Measurements from ENCODE around the gene EFEMP2.

EFEMP2 gene

DNA sequence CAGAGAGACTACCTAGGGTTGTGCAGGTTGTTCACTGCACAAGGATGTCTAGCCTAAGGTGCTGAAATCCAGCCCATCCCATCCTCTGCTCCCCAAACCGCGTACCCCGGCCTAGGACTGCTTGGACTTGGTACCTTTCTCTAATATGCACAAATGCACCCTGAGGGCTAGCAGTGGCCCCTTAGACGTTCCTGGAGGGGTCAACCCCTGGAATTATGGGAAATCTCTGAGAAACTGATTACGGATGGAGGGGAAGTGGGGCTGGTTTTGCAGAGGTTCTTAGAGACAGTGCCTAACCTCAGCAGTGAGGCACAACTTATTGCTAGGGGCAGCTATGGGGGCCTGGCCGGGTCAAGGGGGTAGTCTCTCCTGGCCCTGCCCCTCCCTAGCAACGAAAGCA lies 43.8 kb upstream of the EFEMP2 start:
- Histone ChIP-seq H3K79me2 (ENCODE audit: control insufficient read depth, insufficient read depth, low read length, unreplicated experiment) (peaks cover 49% of the 10 kb centered on the region), H2AFZ (ENCODE audit: low read length, unreplicated experiment) (no peak overlapping the region), H3K27ac (ENCODE audit: low read depth, low read length) (peak overlapping the region; percentile 91), H3K4me1 (ENCODE audit: control insufficient read depth, insufficient read depth, low read length, unreplicated experiment) (peaks cover 75% of the 10 kb centered on the region), H3K4me3 (ENCODE audit: low read depth, low read length) (peak overlapping the region; percentile 97), H3K36me3 (ENCODE audit: insufficient read depth, low read length) (peaks cover 6% of the 10 kb centered on the region; the same call in 1 of the 2 replicates), H3K27me3 (ENCODE audit: insufficient read depth, low read length) (no peaks in the 10 kb centered on the region)

DNA sequence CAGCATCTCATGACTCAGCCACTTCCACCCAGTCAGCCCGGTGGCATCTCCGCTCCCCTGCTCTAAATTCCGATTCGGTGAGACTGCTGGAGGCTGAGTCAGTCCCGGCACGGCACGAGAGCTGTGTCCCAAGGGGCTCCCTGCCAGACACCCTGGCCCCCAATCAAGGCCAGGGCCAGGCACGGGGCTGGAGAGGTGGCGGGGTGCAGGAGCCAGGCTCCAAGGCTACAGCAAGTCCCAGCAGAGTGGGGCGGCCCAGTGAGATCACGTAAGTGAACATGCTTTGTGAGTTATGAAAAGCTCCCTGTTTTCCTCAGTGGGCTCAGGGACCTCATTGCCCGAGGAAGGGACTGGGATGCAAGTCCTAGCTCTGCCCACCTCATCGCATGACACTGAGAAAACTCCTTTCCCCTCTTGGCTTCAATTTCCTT lies 43.2 kb upstream of the EFEMP2 start:
- H3K4me1 ChIP-seq (ENCODE audit: control insufficient read depth, insufficient read depth, low read length, unreplicated experiment): peaks cover 75% of the 10 kb centered on the region
- peak overlapping the region; percentile 91 for H3K27ac ChIP-seq (ENCODE audit: low read depth, low read length)
- peaks cover 5% of the 10 kb centered on the region; the same call in 1 of the 2 replicates for H3K36me3 ChIP-seq (ENCODE audit: insufficient read depth, low read length)
- H3K79me2 ChIP-seq (ENCODE audit: control insufficient read depth, insufficient read depth, low read length, unreplicated experiment): peaks cover 44% of the 10 kb centered on the region
- H3K27me3 ChIP-seq (ENCODE audit: insufficient read depth, low read length): no peaks in the 10 kb centered on the region
- no peak overlapping the region for H2AFZ ChIP-seq (ENCODE audit: low read length, unreplicated experiment)
- peak overlapping the region; percentile 97 for H3K4me3 ChIP-seq (ENCODE audit: low read depth, low read length)

DNA sequence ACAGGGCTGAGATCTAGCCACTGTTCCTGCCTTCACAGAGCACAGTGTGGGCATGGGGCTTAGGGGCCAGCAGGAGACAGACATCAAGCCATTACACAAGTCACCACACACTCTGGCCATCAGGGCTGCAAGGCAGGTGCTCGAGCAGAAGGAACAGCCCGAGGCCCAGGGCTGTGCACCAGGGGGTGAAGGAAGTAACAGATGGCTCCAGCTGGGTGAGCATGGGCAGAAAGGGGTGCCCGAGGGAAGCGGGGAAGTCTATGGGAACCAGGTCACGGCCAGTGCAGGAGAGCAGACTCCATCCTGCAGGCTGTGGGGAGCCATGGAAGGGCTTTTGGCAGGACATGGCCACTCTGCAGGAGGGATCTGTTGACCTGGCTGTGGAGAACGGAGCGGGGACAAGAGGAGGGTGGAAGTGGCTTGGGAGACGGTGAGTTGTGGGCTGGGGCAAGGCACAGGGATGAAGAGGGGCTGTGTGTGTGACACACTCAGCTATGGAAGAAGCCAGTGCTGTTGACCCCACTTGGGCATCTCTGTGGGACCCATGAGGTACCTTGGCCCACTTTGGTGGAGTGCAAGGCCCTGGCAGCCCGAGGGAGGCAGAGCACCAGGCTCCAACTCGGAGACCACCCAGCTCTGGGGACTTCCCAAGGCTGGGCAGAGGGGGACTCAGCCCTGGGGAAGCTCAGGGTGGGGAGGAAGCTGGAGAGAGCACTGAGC lies 42.7 kb upstream of the EFEMP2 start:
- no peak overlapping the region for H2AFZ ChIP-seq (ENCODE audit: low read length, unreplicated experiment)
- H3K27me3 ChIP-seq (ENCODE audit: insufficient read depth, low read length): no peaks in the 10 kb centered on the region
- peaks cover 2% of the 10 kb centered on the region; the same call in 1 of the 2 replicates for H3K36me3 ChIP-seq (ENCODE audit: insufficient read depth, low read length)
- H3K4me3 ChIP-seq (ENCODE audit: low read depth, low read length): peak overlapping the region; percentile 2; the same call in 1 of the 2 replicates
- peaks cover 76% of the 10 kb centered on the region for H3K4me1 ChIP-seq (ENCODE audit: control insufficient read depth, insufficient read depth, low read length, unreplicated experiment)
- peak overlapping the region; percentile 91 for H3K27ac ChIP-seq (ENCODE audit: low read depth, low read length)
- peaks cover 38% of the 10 kb centered on the region for H3K79me2 ChIP-seq (ENCODE audit: control insufficient read depth, insufficient read depth, low read length, unreplicated experiment)

DNA sequence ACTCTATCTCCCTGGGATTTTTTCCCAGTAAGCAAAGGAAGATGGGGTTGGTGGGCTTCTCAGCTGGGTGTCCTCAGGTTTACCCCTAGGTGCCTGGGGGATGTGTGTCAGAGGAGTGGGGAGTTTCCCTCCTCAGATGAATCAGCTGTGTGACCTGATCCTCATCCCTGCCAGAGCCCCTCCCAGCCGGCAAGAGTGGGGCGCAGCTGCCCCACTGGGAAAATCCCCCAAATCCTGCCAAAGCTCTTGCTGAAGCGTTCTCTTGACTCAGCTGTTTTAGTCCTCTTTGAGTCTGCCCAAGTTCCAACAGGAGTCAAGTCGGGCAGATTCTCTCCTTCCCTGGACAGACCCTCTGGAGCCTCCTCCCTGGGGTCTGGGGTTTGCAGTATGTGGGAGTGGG lies 40.2 kb upstream of the EFEMP2 start:
- Histone ChIP-seq H3K4me3 (ENCODE audit: low read depth, low read length) (no peak overlapping the region), H3K4me1 (ENCODE audit: control insufficient read depth, insufficient read depth, low read length, unreplicated experiment) (peaks cover 78% of the 10 kb centered on the region), H3K36me3 (ENCODE audit: insufficient read depth, low read length) (peaks cover 2% of the 10 kb centered on the region; the same call in 1 of the 2 replicates), H3K27ac (ENCODE audit: low read depth, low read length) (peak overlapping the region; percentile 91), H3K79me2 (ENCODE audit: control insufficient read depth, insufficient read depth, low read length, unreplicated experiment) (peaks cover 20% of the 10 kb centered on the region), H2AFZ (ENCODE audit: low read length, unreplicated experiment) (no peak overlapping the region), H3K27me3 (ENCODE audit: insufficient read depth, low read length) (no peaks in the 10 kb centered on the region)

DNA sequence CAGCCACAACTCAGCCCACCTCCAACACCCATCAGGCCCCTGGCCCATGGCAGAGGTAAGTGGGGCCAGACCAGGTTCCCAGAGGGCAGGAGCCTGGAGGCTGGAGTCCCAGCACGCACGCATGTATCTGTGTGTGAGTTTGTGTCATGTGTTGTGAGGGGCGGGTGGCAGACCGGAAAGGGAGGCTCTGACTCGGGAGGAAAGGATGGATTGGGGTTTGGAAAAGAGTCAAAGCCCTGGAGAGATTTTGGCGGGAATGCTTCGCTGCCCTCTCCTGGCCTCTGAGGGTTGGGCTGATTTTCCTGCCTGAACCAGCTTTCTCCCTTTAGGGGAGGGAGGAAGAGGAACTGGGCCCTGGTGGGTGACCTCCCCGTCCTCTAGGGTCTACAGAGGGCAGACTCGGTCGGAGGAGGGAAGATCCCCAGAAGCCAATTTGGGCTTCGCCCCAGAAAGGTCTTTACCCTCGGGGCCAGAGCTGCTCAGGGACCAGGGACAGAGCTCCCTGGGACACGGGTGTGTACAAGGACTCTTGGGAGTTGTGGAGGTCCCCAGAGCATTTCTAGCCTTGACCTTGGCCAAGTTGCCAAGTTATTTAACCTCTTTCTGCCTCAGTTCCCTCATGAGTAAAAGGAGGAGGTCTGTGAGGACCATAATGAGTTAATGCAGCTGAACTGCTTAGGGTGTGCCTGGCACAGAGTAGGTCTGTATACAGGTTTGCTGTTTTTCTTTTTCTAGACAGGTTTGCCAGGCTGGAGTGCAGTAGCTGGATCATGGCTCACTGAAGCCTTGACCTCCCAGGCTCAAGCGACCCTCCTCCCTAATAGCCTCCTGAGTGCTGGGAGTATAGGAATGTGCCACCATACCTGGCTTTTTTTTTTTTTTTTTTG lies 39.3 kb upstream of the EFEMP2 start:
- Histone ChIP-seq H3K27ac (ENCODE audit: low read depth, low read length) (peak overlapping the region; percentile 91), H3K27me3 (ENCODE audit: insufficient read depth, low read length) (no peaks in the 10 kb centered on the region), H3K79me2 (ENCODE audit: control insufficient read depth, insufficient read depth, low read length, unreplicated experiment) (peaks cover 11% of the 10 kb centered on the region), H2AFZ (ENCODE audit: low read length, unreplicated experiment) (no peak overlapping the region), H3K4me3 (ENCODE audit: low read depth, low read length) (peak overlapping the region; percentile 27; the same call in 1 of the 2 replicates), H3K4me1 (ENCODE audit: control insufficient read depth, insufficient read depth, low read length, unreplicated experiment) (peaks cover 74% of the 10 kb centered on the region), H3K36me3 (ENCODE audit: insufficient read depth, low read length) (no peaks in the 10 kb centered on the region)

DNA sequence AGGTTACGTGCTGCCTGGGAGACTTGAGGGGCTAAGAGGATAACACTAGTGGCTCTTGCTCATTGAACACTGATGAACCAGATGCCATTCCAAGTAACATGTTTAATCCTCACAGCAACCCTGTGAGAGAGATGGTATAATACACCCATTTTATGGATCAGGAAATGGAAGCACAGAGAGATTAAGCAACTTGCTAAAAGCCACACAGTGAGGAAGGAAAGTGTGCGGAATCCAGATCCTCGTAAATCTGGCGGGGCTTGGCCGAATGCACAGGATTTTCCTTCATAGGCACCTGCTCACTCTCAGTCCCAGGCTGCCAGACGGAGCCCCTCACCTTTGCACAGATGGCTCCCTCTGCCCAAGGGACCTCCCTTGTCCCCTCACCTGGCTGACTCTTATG lies 35.3 kb upstream of the EFEMP2 start:
- Histone ChIP-seq H3K4me1 (ENCODE audit: control insufficient read depth, insufficient read depth, low read length, unreplicated experiment) (peaks cover 53% of the 10 kb centered on the region), H3K36me3 (ENCODE audit: insufficient read depth, low read length) (no peaks in the 10 kb centered on the region), H2AFZ (ENCODE audit: low read length, unreplicated experiment) (no peak overlapping the region), H3K4me3 (ENCODE audit: low read depth, low read length) (no peak overlapping the region), H3K27me3 (ENCODE audit: insufficient read depth, low read length) (no peaks in the 10 kb centered on the region), H3K79me2 (ENCODE audit: control insufficient read depth, insufficient read depth, low read length, unreplicated experiment) (no peaks in the 10 kb centered on the region), H3K27ac (ENCODE audit: low read depth, low read length) (no peak overlapping the region)

DNA sequence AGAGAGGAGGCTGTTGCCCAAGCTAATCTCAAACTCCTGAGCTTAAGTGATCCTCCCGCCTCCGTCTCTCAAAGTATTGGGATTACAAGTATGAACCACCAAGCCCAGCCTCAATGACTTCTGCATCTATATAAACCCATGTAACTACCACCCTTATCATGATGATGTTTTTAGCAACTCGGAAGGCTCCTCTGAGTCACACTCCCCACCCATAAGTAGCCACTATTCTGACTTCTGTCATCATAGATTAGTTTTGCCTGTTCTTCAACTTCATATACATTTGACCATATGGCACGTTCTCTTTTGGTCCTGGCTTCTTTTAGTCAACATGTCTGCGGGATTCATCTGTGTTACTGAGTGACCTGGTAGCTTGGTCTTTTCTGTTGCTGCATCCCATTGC lies 34.0 kb upstream of the EFEMP2 start:
- Histone ChIP-seq H3K27me3 (ENCODE audit: insufficient read depth, low read length) (no peaks in the 10 kb centered on the region), H3K36me3 (ENCODE audit: insufficient read depth, low read length) (no peaks in the 10 kb centered on the region), H2AFZ (ENCODE audit: low read length, unreplicated experiment) (no peak overlapping the region), H3K4me3 (ENCODE audit: low read depth, low read length) (no peak overlapping the region), H3K27ac (ENCODE audit: low read depth, low read length) (peak overlapping the region; percentile 23; the same call in 1 of the 2 replicates), H3K79me2 (ENCODE audit: control insufficient read depth, insufficient read depth, low read length, unreplicated experiment) (peaks cover 3% of the 10 kb centered on the region), H3K4me1 (ENCODE audit: control insufficient read depth, insufficient read depth, low read length, unreplicated experiment) (peaks cover 53% of the 10 kb centered on the region)

DNA sequence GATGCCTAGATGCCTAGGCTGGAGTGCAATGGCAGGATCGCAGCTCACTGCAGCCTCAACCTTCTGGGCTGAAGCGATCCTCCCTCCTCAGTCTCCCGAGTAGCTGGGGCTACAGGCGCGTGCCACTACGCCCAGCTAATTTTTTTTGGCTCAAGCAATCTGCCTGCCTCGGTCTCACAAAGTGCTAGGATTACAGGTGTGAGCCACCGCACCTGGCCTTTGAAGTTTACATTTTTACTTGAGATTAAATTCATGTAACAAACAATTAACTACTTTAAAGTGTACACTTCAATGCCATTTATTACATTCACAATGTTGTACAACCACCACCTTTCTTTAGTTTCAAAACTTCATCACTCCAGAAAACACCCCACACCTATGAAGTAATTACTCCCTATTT lies 31.1 kb upstream of the EFEMP2 start:
- Histone ChIP-seq H2AFZ (ENCODE audit: low read length, unreplicated experiment) (no peak overlapping the region), H3K36me3 (ENCODE audit: insufficient read depth, low read length) (peaks cover 4% of the 10 kb centered on the region; the same call in 1 of the 2 replicates), H3K27ac (ENCODE audit: low read depth, low read length) (peak overlapping the region; percentile 91), H3K27me3 (ENCODE audit: insufficient read depth, low read length) (no peaks in the 10 kb centered on the region), H3K4me3 (ENCODE audit: low read depth, low read length) (peak overlapping the region; percentile 43; the same call in 1 of the 2 replicates), H3K79me2 (ENCODE audit: control insufficient read depth, insufficient read depth, low read length, unreplicated experiment) (peaks cover 25% of the 10 kb centered on the region), H3K4me1 (ENCODE audit: control insufficient read depth, insufficient read depth, low read length, unreplicated experiment) (peaks cover 45% of the 10 kb centered on the region)

DNA sequence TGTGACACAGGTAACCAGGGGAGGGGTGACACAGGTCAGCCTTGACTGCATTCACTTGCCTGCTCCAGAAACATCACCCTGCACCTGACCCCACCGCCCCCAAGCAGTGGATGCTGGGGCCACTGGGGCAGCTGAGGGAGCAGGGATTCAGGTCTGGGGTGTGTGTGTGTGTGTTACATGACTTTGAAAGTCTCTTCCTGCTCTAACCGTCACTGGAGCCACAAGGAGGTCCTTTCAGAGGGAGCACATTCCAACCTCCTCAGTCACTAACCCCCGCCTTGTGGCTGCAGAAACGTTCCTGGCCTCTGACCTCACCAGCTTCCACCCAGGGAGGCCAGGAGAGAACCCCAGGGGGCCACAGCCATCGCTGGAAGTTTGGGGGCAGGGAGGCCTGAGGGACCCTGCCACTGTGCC lies 30.5 kb upstream of the EFEMP2 start:
- Histone ChIP-seq H3K27ac (ENCODE audit: low read depth, low read length) (peak overlapping the region; percentile 91), H3K4me1 (ENCODE audit: control insufficient read depth, insufficient read depth, low read length, unreplicated experiment) (peaks cover 45% of the 10 kb centered on the region), H3K27me3 (ENCODE audit: insufficient read depth, low read length) (no peaks in the 10 kb centered on the region), H2AFZ (ENCODE audit: low read length, unreplicated experiment) (no peak overlapping the region), H3K4me3 (ENCODE audit: low read depth, low read length) (peak overlapping the region; percentile 43; the same call in 1 of the 2 replicates), H3K79me2 (ENCODE audit: control insufficient read depth, insufficient read depth, low read length, unreplicated experiment) (peaks cover 31% of the 10 kb centered on the region), H3K36me3 (ENCODE audit: insufficient read depth, low read length) (peaks cover 10% of the 10 kb centered on the region)

DNA sequence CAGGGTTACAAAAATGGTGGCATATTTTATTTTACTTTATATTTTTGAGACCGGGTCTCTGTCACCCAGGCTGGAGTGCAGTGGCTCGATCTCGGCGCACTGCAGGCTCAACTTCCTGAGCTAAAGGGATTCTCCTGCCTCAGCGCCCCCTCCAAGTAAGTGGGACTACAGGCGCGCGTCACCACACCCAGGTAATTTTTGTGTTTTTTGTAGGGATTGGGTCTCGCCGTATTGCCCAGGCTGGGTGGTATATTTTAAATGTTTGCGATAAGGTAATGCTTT lies 28.2 kb upstream of the EFEMP2 start:
- peak overlapping the region; percentile 85 for H3K4me3 ChIP-seq (ENCODE audit: low read depth, low read length)
- peaks cover 54% of the 10 kb centered on the region for H3K79me2 ChIP-seq (ENCODE audit: control insufficient read depth, insufficient read depth, low read length, unreplicated experiment)
- H3K4me1 ChIP-seq (ENCODE audit: control insufficient read depth, insufficient read depth, low read length, unreplicated experiment): peaks cover 50% of the 10 kb centered on the region
- H3K27me3 ChIP-seq (ENCODE audit: insufficient read depth, low read length): no peaks in the 10 kb centered on the region
- H3K27ac ChIP-seq (ENCODE audit: low read depth, low read length): peak overlapping the region; percentile 91
- no peak overlapping the region for H2AFZ ChIP-seq (ENCODE audit: low read length, unreplicated experiment)
- H3K36me3 ChIP-seq (ENCODE audit: insufficient read depth, low read length): peaks cover 25% of the 10 kb centered on the region

Measured in ACC112 (cell line).